Ecto neural progenitor cell (in vitro differentiated cells): ENCODE results near the gene PGR.

Experiments used
- DNase-seq: peaks from one replicate; pipeline ENCODE4 v3.0.0-alpha.2; 2018; ENCODE audit warnings: low spot score

PGR gene

DNA sequence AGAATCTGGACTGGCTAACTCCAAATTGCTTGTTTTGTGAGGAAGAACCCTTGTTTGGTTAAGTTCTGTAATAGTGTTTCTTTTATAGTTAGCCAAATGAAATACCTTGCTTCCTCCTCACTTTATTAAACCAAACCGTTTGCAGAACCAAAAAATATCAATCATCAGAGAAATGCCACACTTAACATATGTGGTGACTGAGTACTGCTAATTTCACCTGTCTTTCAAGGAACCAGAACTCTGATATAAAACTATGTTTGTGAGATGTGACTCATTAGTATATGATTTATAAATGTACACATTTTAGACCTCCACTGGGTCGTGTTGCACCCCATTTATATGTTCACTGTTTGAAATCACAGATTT, 119.9 kb downstream of the PGR start:
- DNase-seq: no peak

DNA sequence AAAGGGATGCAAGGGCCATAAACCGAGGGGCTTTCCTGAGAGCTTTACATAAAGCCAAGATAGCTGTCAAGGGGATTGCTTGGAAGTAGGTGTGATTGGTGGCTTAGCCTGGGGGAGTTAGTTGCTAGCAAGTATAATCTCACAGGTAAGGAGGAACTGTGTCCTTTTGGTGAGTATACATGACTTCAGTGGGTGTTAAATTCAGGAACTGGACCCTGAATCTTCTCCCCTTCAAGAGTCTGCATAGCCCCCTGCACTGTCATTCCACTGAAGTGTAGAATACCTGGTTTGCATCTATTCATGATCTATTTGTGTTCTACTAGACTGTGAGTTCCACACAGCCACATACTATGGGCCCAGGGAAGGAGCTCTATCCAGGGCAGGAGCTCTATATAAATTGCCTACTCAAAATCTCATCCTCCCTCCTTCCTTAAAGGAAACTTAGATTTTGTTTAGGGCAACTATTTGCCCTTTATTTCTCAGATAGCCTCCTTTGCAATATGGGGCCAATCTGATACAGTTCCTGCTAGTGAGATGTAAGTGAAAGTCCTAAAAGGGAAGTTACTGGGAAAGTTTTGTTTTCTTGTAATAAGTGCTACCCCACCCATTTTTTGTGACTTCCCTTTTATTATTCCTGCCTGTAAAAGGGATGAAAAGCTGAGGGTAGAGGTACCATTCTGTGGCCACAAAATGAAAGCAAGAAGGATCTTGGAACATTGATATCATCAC, 120.5 kb downstream of the PGR start:
- DNase-seq: no peak

DNA sequence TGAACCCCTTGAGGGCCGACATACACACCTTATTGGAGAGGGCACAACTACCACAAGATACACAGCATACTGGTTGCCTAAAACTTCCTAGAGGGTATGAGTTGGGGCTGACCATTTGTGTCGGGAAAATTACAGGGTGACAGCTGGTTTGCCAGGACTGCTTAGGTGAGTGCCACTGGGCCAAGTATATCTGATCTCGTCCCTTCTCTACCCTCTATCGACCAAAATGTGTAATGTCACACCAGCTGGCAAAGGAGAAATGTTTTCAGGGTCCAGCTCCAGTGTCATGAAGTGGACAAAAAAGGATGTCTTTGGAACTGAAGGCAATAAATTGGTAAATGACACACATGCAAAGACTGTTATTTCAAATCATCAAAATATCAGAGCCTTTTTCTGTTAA, 126.1 kb downstream of the PGR start:
- no peak for DNase-seq

DNA sequence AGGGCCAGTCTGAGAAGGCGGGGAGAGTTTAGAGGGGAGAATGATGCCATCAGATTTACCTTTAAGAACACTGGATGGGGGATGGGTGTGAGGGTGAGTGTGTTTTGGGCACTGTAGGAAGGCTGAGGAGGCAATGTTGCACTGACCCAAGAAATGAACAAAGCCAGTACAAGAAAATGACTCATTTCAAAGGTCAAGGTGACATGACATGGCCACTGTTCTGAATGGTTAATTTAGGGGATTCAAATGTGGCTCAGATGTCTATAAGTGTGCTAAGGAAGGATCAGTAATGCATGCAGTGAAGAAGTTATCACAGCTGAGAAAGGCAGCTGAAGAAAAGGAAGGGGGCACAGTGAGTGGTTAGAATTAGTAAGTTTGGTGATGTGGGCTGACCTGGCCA, 129.9 kb downstream of the PGR start:
- no peak for DNase-seq

DNA sequence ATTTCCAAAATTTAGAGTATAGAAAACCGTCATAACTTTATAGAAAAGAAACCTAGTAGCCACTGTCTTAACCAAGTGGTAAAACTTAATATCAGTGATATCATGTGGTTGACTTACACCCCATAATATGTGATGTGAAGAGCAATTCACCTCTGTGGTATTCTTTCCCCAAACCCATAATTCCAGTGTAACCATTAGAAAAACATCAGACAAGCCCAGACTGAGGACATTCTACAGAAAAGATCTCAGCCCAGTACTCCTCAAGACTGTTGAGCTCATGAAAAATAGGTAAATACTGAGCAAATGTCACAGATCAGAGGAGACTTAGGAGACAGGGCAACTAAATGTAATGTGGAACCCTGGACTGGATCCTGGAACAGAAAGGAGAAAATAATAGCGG, 134.6 kb downstream of the PGR start:
- DNase-seq: no peak

DNA sequence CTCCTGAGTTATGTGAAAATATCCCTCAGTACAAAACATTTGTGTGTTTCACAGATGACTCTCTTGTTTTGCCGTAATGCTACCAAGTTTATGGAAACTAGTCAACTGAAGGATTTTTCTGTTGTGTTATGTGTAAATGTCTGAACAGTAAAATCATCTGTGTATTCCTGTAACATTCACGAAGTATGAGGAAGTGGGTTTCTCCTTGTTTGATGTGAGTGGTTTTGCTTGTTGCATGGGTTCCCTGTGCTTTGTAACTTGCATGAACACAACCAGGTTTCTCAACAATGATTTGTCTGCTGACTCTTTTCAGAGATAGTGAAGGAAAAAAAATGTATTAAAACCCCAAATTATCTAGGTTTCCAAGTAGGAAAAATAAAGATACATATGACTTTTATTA, 138.1 kb downstream of the PGR start:
- no peak for DNase-seq

DNA sequence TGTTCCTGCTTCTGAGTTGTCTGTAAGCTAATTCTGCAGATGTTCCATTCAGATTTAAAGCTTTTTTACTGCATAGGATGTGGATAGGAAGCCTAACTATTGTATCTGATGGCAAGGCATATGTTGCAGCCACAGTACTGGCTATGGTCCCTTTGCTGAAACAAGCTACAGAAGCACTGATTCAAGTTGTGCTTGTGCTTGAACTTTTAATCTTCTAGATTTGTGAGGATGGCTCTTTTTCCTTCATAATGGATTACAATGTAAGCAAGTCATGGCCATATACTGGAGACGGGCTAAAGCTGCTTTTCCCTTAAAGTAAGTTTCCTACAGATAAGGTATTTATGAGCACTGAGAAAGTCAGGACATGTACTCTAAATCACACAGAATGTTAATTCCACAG, 138.7 kb downstream of the PGR start:
- no peak for DNase-seq

DNA sequence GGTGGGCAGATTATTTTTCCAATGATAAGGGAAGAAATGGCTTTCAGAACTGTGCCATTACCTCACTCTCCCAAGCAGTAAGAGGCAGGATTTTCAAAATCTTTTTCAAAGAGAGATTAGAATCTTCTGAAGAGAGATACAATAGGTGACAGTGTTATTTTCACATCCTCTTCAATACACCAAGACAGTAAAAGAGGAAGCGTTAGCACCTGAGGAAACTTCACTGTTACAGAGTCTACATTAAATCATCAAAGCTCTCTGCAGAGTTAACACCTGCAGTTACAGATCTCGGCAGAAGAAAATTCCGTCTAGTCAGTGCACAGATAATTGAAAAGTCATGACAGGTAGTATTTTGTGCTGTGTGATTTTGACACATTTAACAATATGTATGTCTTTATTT, 144.9 kb downstream of the PGR start:
- DNase-seq: no peak

DNA sequence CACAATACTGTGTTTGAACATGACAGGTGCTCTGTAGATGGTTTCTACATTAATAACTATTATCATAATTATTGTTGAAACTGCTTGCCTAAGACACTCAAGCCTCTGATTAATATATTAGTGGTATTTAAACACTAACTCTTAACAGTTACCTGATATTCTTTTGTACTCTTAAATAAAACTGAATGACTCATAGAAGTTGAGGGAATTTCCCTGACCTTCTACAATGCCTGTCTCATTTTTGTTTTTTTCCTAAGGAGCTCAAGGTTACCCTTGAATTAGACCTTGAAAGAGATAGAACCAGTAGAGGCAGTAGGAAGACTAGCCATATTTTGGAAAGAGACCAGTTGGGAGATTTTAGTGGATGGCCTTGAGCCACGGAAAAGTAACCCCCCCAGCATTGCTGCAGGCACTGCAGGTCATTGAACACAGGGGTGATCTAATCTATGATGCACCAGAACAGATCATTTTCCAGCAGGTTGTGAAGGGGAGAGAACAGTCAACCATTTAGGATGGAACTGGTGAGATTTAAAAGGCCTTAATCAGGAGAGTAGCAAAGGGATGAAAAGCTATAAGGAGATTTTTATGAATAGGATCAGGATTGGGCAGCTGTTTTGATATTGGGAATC, 148.3 kb downstream of the PGR start:
- DNase-seq: no peak

DNA sequence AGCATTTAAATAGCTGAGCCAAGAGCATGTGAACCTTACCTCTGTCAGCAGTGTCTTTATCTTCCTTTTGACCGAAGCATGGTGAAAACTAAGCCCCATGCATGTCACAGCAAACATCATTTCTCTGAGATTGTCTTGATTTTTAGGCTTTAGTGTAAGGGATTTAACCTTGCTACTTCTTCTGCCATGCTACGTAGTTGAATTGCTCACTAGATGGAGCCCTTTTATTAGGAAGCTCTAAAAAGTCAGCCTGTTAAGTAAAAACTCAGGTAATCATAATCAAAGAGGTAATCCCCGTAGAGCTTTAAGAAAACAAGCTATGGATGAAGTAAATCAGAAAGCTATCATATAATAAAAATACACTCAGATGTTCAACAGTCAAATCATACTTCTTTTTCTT, 149.5 kb downstream of the PGR start:
- no peak for DNase-seq
